ENCODE measurements around the gene GCN1. TPM values are rescaled to one million over a fixed set of nuclear protein-coding genes. Genes with fewer than 3 reads are reported as not detected.

The GCN1 gene
- total RNA-seq, 4 donors from 2014 or later: 39.5 to 117 (median 63.7) TPM

DNA sequence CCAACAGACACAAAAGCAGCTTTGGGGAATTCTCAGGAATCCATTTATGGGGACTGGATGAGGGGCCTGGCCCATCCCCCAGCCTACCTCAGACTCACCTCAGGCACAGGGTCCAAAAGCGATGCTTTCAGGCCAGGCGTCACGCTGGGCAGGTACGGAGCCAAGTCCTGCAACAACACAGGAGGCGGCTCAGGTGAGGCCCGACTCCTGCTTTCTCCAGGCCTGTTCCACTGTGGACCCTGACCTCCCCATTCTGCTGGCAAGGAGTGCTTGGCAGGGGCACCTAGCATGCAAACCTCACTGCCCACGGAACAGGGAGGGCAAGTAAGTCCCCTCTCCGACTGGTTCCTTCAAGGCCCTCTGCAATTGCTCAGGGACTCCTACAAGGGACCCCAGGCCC, 49.4 kb downstream of the GCN1 start:
- no peak for TF ChIP-seq POLR2A (IDR thresholded peaks at IDR 0.05)
- TF ChIP-seq, protein P1, sequence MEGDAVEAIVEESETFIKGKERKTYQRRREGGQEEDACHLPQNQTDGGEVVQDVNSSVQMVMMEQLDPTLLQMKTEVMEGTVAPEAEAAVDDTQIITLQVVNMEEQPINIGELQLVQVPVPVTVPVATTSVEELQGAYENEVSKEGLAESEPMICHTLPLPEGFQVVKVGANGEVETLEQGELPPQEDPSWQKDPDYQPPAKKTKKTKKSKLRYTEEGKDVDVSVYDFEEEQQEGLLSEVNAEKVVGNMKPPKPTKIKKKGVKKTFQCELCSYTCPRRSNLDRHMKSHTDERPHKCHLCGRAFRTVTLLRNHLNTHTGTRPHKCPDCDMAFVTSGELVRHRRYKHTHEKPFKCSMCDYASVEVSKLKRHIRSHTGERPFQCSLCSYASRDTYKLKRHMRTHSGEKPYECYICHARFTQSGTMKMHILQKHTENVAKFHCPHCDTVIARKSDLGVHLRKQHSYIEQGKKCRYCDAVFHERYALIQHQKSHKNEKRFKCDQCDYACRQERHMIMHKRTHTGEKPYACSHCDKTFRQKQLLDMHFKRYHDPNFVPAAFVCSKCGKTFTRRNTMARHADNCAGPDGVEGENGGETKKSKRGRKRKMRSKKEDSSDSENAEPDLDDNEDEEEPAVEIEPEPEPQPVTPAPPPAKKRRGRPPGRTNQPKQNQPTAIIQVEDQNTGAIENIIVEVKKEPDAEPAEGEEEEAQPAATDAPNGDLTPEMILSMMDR (IDR thresholded peaks at IDR 0.05): no peak
- H3K27me3 ChIP-seq: no peaks in the 10 kb centered on the region
- no peak overlapping the region for H3K4me3 ChIP-seq
- 97 to 100% methylated on average over 1 to 5 of the region's 8 CpGs for WGBS, 2 donors
- peaks cover 59 to 100% (median 80%) of the 10 kb centered on the region in 3 donors for H3K36me3 ChIP-seq
- H3K27ac ChIP-seq: no peak overlapping the region
- no peak for DNase-seq
- intact Hi-C loops (cut with DNase I): no loop called here
- H3K9me3 ChIP-seq: no peaks in the 10 kb centered on the region
- H3K4me1 ChIP-seq: no peaks in the 10 kb centered on the region

DNA sequence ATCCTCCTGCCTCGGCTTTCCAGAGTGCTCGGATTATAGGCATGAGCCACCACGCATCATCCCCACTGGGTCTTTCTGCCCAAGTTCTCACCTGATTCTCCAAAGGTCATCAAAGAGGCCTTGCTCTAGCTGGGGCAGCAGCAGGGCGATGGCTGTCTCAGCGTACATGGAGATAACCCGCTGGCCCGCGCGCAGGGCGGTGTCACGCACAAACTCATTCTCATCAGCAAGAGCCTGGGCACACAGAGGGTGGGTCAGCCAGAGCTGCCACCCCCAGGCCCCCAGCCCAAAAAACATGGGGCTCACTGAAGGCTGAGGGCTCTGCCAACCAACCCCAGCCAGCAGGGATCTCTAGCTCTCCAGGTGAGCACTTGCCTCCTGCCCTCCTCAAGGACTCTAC, 50.3 kb downstream of the GCN1 start:
- H3K4me1 ChIP-seq: no peaks in the 10 kb centered on the region
- WGBS, 2 donors: 82 to 94% methylated on average over 2 to 11 of the region's 11 CpGs
- intact Hi-C loops (cut with DNase I): no loop called here
- H3K36me3 ChIP-seq: peaks cover 53 to 100% (median 74%) of the 10 kb centered on the region in 3 donors
- H3K4me3 ChIP-seq: no peak overlapping the region
- DNase-seq: no peak
- no peak overlapping the region for H3K27ac ChIP-seq
- no peak for TF ChIP-seq POLR2A (IDR thresholded peaks at IDR 0.05)
- TF ChIP-seq, protein P1 (IDR thresholded peaks at IDR 0.05): no peak
- no peaks in the 10 kb centered on the region for H3K9me3 ChIP-seq
- no peaks in the 10 kb centered on the region for H3K27me3 ChIP-seq

DNA sequence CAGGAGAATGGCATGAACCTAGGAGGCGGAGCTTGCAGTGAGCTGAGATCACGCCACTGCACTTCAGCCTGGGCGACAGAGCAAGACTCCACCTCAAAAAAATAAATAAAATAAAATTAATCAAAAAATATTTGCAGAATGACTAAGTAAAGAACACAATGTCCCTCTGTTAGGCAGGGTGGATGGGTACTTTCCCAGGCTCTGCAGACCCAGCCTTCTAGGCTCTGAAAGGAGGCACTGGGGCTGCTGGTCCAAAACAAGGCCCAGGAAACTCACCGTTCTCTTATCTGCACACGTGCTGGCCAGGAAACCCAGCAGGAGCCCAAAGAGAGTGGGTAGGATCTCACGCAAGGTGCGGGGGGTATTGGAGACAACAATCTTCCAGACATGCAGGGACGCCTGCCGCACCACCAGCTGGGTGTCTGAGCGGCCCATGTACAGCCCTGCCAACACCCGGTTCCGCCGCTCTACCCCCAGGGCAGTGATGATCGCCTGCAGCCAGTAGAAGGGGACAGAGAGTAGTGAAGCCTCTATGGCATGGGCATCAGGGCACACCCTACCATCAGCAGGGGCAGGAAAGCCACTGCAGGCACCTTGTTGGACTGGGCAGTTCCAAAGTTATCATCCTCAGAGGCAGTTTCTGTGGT, 52.2 kb downstream of the GCN1 start:
- WGBS, 2 donors: 91 to 99% methylated on average over 9 to 14 of the region's 14 CpGs
- no peak overlapping the region for H3K4me3 ChIP-seq
- no peak for DNase-seq
- peaks cover 58 to 100% (median 73%) of the 10 kb centered on the region in 3 donors for H3K36me3 ChIP-seq
- H3K27ac ChIP-seq: no peak overlapping the region
- no peaks in the 10 kb centered on the region for H3K9me3 ChIP-seq
- no peaks in the 10 kb centered on the region for H3K4me1 ChIP-seq
- TF ChIP-seq POLR2A (IDR thresholded peaks at IDR 0.05): no peak
- intact Hi-C loops (cut with DNase I): no loop called here
- H3K27me3 ChIP-seq: no peaks in the 10 kb centered on the region

DNA sequence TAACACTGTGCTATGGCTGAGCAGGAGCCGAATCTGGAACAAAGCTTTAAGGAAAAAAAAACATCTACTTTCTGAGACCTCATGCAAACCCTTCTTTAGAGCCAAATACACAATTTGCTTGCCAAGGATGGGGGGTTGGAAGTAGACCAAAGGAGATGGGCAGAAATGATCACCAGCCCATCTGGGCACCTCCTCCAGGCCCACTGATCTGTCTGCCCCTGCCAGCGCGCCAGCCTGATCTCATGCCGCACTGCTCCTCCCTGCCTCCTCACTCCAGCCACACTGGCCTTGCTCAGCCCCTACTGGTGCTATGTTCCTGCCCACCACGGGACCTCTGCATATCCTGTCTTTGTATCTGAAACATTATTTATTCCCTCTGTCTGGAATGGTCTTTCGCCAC, 53.2 kb downstream of the GCN1 start:
- H3K4me1 ChIP-seq: no peaks in the 10 kb centered on the region
- no peak overlapping the region for H3K4me3 ChIP-seq
- 95% methylated on average over 6 of the region's 6 CpGs for WGBS, 2 donors
- DNase-seq: no peak
- no peak overlapping the region for H3K27ac ChIP-seq
- H3K9me3 ChIP-seq: no peaks in the 10 kb centered on the region
- peaks cover 58 to 100% (median 75%) of the 10 kb centered on the region in 3 donors for H3K36me3 ChIP-seq
- no peaks in the 10 kb centered on the region for H3K27me3 ChIP-seq
- TF ChIP-seq POLR2A (IDR thresholded peaks at IDR 0.05): no peak
- TF ChIP-seq, protein P1 (IDR thresholded peaks at IDR 0.05): no peak
- intact Hi-C loops (cut with DNase I): no loop called here

DNA sequence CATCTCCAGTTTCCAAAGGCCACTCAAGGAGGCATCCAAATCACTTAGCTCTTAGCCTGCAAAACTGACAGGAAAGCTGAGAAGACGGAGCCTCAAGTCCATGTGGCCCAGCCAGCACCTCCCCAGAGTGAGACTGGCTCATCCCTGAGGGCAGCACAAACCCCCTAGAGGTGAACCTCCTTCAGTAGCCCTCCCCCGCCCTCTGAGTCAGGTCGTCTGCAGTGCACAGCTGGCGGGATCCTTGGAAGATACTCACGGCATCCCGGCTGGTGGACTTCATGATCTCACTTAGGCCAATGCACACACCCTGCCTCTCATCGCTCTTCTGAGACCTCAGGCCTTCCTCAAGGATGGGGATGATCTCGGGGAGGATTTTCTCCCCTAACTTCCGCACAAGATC, 53.9 kb downstream of the GCN1 start:
- Histone ChIP-seq H3K27me3 (no peaks in the 10 kb centered on the region), H3K9me3 (no peaks in the 10 kb centered on the region), H3K4me3 (no peak overlapping the region), H3K27ac (no peak overlapping the region), H3K36me3 (peaks cover 62 to 100% (median 80%) of the 10 kb centered on the region in 3 donors), H3K4me1 (no peaks in the 10 kb centered on the region)
- TF ChIP-seq, protein P1 (IDR thresholded peaks at IDR 0.05): no peak
- no peak for TF ChIP-seq POLR2A (IDR thresholded peaks at IDR 0.05)
- intact Hi-C loops (cut with DNase I): no loop called here
- DNase-seq: no peak
- WGBS, 2 donors: 90% methylated on average over 2 of the region's 9 CpGs; no CpG with 5 or more reads in 1 of the 2 donors
